HEK293 (cell line): ENCODE data around the gene ZCCHC14.

Experiments
- GLI2 ChIP-seq: fragments of 450-650 bp; formaldehyde crosslinking; IDR thresholded peaks from 2 replicates; pipeline ENCODE4; 2017; ENCODE audit warnings: missing biosample characterization, missing genetic modification characterization, low read depth, borderline replicate concordance
- IKZF3 ChIP-seq: fragments of 450-650 bp; IDR thresholded peaks from 2 replicates; pipeline ENCODE4 v1.5.0; 2018; ENCODE audit warnings: missing biosample characterization, mild to moderate bottlenecking, missing genetic modification characterization, moderate library complexity
- KLF10 ChIP-seq: fragments of 450-650 bp; IDR thresholded peaks from 2 replicates; pipeline ENCODE4 v1.5.1; 2018; ENCODE audit warnings: missing biosample characterization, mild to moderate bottlenecking, missing genetic modification characterization
- MYNN ChIP-seq: fragments of 450-650 bp; formaldehyde crosslinking; IDR thresholded peaks from 2 replicates; pipeline ENCODE4 v1.5.1; 2016; ENCODE audit warnings: missing biosample characterization, missing genetic modification characterization, borderline replicate concordance
- SP3 ChIP-seq: fragments of 450-650 bp; formaldehyde crosslinking; IDR thresholded peaks from 2 replicates; pipeline ENCODE4 v1.5.1; 2016; ENCODE audit warnings: missing biosample characterization, missing genetic modification characterization
- ZBTB1 ChIP-seq: fragments of 450-650 bp; formaldehyde crosslinking; IDR thresholded peaks from 2 replicates; pipeline ENCODE4 v1.5.1; 2016; ENCODE audit warnings: missing biosample characterization, missing genetic modification characterization
- ZBTB7A ChIP-seq: fragments of 450-650 bp; formaldehyde crosslinking; IDR thresholded peaks from 2 replicates; pipeline ENCODE4 v1.5.1; 2016; ENCODE audit warnings: low read depth, missing biosample characterization, missing genetic modification characterization
- ZIC2 ChIP-seq: fragments of 450-650 bp; formaldehyde crosslinking; IDR thresholded peaks from 2 replicates; pipeline ENCODE4 v1.5.1; 2016; ENCODE audit warnings: missing biosample characterization, missing genetic modification characterization
- ZNF114 ChIP-seq: fragments of 450-650 bp; formaldehyde crosslinking; IDR thresholded peaks from 2 replicates; pipeline ENCODE4 v1.5.0; 2017; ENCODE audit warnings: missing biosample characterization, missing genetic modification characterization
- ZNF2 ChIP-seq: fragments of 450-650 bp; formaldehyde crosslinking; IDR thresholded peaks from 2 replicates; pipeline ENCODE4 v1.5.1; 2016; ENCODE audit warnings: missing biosample characterization, missing genetic modification characterization
- ZNF202 ChIP-seq: fragments of 450-650 bp; formaldehyde crosslinking; IDR thresholded peaks from 2 replicates; pipeline ENCODE4 v1.5.1; 2016; ENCODE audit warnings: missing biosample characterization, missing genetic modification characterization, borderline replicate concordance
- ZNF221 ChIP-seq: fragments of 450-650 bp; formaldehyde crosslinking; IDR thresholded peaks from 2 replicates; pipeline ENCODE4 v1.5.1; 2017; ENCODE audit warnings: missing biosample characterization, missing genetic modification characterization, borderline replicate concordance
- ZNF423 ChIP-seq: fragments of 450-650 bp; formaldehyde crosslinking; IDR thresholded peaks from 2 replicates; pipeline ENCODE4 v1.5.1; 2016; ENCODE audit warnings: missing biosample characterization, missing genetic modification characterization
- ZNF426 ChIP-seq: fragments of 450-650 bp; formaldehyde crosslinking; IDR thresholded peaks from 2 replicates; pipeline ENCODE4 v1.5.1; 2017; ENCODE audit warnings: missing biosample characterization, missing genetic modification characterization, mild to moderate bottlenecking, inconsistent platforms, moderate library complexity
- ZNF521 ChIP-seq: fragments of 450-650 bp; formaldehyde crosslinking; IDR thresholded peaks from 2 replicates; pipeline ENCODE4 v1.5.1; 2017; ENCODE audit warnings: missing biosample characterization, mild to moderate bottlenecking, missing genetic modification characterization
- ZNF555 ChIP-seq: fragments of 450-650 bp; formaldehyde crosslinking; conservative IDR thresholded peaks from 2 replicates; pipeline ENCODE4 v1.5.1; 2017; ENCODE audit warnings: missing biosample characterization, mild to moderate bottlenecking, missing genetic modification characterization, inconsistent platforms
- ZNF558 ChIP-seq: fragments of 450-650 bp; formaldehyde crosslinking; IDR thresholded peaks from 2 replicates; pipeline ENCODE4 v1.5.1; 2016; ENCODE audit warnings: missing biosample characterization, missing genetic modification characterization
- ZNF571 ChIP-seq: fragments of 450-650 bp; formaldehyde crosslinking; IDR thresholded peaks from 2 replicates; pipeline ENCODE4 v1.5.0; 2017; ENCODE audit warnings: missing biosample characterization, missing genetic modification characterization
- ZNF654 ChIP-seq: fragments of 450-650 bp; formaldehyde crosslinking; IDR thresholded peaks from 2 replicates; pipeline ENCODE4 v1.5.1; 2016; ENCODE audit warnings: low read depth, missing biosample characterization, missing genetic modification characterization
- ZNF660 ChIP-seq: fragments of 450-650 bp; IDR thresholded peaks from 2 replicates; pipeline ENCODE4 v1.5.1; 2018; ENCODE audit warnings: missing biosample characterization, mild to moderate bottlenecking, missing genetic modification characterization
- ZNF664 ChIP-seq: fragments of 450-650 bp; formaldehyde crosslinking; IDR thresholded peaks from 2 replicates; pipeline ENCODE4 v1.5.1; 2016; ENCODE audit warnings: missing biosample characterization, missing genetic modification characterization
- ZNF670 ChIP-seq: fragments of 450-650 bp; formaldehyde crosslinking; IDR thresholded peaks from 2 replicates; pipeline ENCODE4 v1.5.1; 2016; ENCODE audit warnings: missing biosample characterization, missing genetic modification characterization, low read depth
- ZSCAN23 ChIP-seq: fragments of 450-650 bp; formaldehyde crosslinking; IDR thresholded peaks from 2 replicates; pipeline ENCODE4 v1.5.1; 2016; ENCODE audit warnings: missing biosample characterization, missing genetic modification characterization
- TF ChIP-seq, protein P1 (sequence below): fragments of 450-650 bp; formaldehyde crosslinking; IDR thresholded peaks from 2 replicates; pipeline ENCODE4 v1.5.1; 2016; ENCODE audit warnings: missing biosample characterization, missing genetic modification characterization
- TF ChIP-seq, protein P2 (sequence below): fragments of 450-650 bp; IDR thresholded peaks from 2 replicates; pipeline ENCODE4 v1.5.1; 2018; ENCODE audit warnings: missing biosample characterization, mild to moderate bottlenecking, missing genetic modification characterization
- TF ChIP-seq, protein P3 (sequence below): fragments of 450-650 bp; formaldehyde crosslinking; IDR thresholded peaks from 2 replicates; pipeline ENCODE4 v1.5.1; 2016; ENCODE audit warnings: missing biosample characterization, missing genetic modification characterization
- TF ChIP-seq, protein P4 (sequence below): fragments of 450-650 bp; formaldehyde crosslinking; IDR thresholded peaks from 2 replicates; pipeline ENCODE4 v1.5.1; 2017; ENCODE audit warnings: missing biosample characterization, mild to moderate bottlenecking, missing genetic modification characterization, moderate library complexity
- TF ChIP-seq, protein P5 (sequence below): fragments of 450-650 bp; formaldehyde crosslinking; IDR thresholded peaks from 2 replicates; pipeline ENCODE4; 2016; ENCODE audit warnings: missing biosample characterization, missing genetic modification characterization
- TF ChIP-seq, protein P6 (sequence below): fragments of 450-650 bp; formaldehyde crosslinking; IDR thresholded peaks from 2 replicates; pipeline ENCODE4 v1.5.1; 2016; ENCODE audit warnings: missing biosample characterization, missing genetic modification characterization

ZCCHC14 gene

DNA sequence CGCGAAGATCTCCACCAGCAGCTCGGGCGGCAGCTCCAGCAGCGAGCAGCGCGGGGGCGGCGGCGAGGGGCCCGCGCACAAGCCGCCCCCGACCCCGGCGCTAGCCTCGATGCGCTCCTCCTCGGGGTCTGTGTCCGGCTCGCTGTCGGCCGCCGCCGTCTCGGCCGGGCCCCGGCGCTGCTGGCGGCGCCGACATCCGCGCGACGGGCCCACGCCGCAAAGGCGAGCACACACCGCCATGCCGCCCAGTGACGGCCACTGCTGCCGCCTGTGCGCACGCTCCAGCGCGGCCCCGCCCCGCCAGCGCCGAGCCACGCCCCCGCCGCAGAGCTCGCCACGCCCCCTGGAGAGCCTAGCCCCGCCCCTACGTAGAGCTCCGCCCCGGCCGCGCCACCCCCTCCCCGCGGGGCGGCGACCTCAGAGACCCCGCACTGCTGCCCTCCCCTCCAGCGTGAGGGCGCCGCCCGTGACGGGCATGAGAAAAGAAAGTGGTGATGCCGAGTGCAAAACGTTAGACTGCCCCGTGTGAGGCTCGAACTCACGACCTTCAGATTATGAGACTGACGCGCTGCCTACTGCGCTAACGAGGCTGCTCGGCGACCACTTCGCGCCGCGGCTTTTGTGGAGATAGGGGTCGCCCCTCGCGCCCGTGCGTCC is 109.2 kb downstream of the ZCCHC14 start, which contains the start of gene FBXO31 (continued):
- TF ChIP-seq ZNF426 (tag by site-specific recombination) (no peak), ZBTB7A (peak; percentile 99), ZNF423 (tag by site-specific recombination) (no peak), ZSCAN23 (peak; percentile 92), ZNF114 (tag by site-specific recombination) (no peak), KLF10 (tag by site-specific recombination) (peak; percentile 72; the same call in 1 of the 2 replicates), ZNF521 (no peak), ZIC2 (tag by site-specific recombination) (peak; percentile 66), ZNF571 (tag by site-specific recombination) (no peak), ZNF555 (tag by site-specific recombination) (no peak), GLI2 (no peak), SP3 (tag by site-specific recombination) (peak; percentile 86), ZNF660 (tag by site-specific recombination) (peak; percentile 66), ZNF221 (tag by site-specific recombination) (no peak), ZNF654 (no peak), IKZF3 (tag by site-specific recombination) (no peak), ZNF202 (no peak), ZNF670 (tag by site-specific recombination) (no peak), ZBTB1 (tag by site-specific recombination) (no peak), ZNF2 (tag by site-specific recombination) (peak; percentile 89), ZNF558 (tag by site-specific recombination) (no peak), MYNN (tag by site-specific recombination) (no peak; the same call in 1 of the 2 replicates), ZNF664 (peak; percentile 82)
- TF ChIP-seq, protein P1, sequence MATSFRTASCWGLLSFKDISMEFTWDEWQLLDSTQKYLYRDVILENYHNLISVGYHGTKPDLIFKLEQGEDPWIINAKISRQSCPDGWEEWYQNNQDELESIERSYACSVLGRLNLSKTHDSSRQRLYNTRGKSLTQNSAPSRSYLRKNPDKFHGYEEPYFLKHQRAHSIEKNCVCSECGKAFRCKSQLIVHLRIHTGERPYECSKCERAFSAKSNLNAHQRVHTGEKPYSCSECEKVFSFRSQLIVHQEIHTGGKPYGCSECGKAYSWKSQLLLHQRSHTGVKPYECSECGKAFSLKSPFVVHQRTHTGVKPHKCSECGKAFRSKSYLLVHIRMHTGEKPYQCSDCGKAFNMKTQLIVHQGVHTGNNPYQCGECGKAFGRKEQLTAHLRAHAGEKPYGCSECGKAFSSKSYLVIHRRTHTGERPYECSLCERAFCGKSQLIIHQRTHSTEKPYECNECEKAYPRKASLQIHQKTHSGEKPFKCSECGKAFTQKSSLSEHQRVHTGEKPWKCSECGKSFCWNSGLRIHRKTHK (tag by site-specific recombination) = no peak
- TF ChIP-seq, protein P2, sequence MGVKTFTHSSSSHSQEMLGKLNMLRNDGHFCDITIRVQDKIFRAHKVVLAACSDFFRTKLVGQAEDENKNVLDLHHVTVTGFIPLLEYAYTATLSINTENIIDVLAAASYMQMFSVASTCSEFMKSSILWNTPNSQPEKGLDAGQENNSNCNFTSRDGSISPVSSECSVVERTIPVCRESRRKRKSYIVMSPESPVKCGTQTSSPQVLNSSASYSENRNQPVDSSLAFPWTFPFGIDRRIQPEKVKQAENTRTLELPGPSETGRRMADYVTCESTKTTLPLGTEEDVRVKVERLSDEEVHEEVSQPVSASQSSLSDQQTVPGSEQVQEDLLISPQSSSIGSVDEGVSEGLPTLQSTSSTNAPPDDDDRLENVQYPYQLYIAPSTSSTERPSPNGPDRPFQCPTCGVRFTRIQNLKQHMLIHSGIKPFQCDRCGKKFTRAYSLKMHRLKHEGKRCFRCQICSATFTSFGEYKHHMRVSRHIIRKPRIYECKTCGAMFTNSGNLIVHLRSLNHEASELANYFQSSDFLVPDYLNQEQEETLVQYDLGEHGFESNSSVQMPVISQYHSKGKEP (tag by site-specific recombination) = peak; percentile 66
- TF ChIP-seq, protein P3, sequence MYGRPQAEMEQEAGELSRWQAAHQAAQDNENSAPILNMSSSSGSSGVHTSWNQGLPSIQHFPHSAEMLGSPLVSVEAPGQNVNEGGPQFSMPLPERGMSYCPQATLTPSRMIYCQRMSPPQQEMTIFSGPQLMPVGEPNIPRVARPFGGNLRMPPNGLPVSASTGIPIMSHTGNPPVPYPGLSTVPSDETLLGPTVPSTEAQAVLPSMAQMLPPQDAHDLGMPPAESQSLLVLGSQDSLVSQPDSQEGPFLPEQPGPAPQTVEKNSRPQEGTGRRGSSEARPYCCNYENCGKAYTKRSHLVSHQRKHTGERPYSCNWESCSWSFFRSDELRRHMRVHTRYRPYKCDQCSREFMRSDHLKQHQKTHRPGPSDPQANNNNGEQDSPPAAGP (tag by site-specific recombination) = peak; percentile 85
- TF ChIP-seq, protein P4, sequence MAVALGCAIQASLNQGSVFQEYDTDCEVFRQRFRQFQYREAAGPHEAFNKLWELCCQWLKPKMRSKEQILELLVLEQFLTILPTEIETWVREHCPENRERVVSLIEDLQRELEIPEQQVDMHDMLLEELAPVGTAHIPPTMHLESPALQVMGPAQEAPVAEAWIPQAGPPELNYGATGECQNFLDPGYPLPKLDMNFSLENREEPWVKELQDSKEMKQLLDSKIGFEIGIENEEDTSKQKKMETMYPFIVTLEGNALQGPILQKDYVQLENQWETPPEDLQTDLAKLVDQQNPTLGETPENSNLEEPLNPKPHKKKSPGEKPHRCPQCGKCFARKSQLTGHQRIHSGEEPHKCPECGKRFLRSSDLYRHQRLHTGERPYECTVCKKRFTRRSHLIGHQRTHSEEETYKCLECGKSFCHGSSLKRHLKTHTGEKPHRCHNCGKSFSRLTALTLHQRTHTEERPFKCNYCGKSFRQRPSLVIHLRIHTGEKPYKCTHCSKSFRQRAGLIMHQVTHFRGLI (tag by site-specific recombination) = peak; percentile 58
- TF ChIP-seq, protein P5, sequence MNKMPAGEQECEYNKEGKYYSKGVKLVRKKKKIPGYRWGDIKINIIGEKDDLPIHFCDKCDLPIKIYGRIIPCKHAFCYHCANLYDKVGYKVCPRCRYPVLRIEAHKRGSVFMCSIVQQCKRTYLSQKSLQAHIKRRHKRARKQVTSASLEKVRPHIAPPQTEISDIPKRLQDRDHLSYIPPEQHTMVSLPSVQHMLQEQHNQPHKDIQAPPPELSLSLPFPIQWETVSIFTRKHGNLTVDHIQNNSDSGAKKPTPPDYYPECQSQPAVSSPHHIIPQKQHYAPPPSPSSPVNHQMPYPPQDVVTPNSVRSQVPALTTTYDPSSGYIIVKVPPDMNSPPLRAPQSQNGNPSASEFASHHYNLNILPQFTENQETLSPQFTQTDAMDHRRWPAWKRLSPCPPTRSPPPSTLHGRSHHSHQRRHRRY = no peak
- TF ChIP-seq, protein P6, sequence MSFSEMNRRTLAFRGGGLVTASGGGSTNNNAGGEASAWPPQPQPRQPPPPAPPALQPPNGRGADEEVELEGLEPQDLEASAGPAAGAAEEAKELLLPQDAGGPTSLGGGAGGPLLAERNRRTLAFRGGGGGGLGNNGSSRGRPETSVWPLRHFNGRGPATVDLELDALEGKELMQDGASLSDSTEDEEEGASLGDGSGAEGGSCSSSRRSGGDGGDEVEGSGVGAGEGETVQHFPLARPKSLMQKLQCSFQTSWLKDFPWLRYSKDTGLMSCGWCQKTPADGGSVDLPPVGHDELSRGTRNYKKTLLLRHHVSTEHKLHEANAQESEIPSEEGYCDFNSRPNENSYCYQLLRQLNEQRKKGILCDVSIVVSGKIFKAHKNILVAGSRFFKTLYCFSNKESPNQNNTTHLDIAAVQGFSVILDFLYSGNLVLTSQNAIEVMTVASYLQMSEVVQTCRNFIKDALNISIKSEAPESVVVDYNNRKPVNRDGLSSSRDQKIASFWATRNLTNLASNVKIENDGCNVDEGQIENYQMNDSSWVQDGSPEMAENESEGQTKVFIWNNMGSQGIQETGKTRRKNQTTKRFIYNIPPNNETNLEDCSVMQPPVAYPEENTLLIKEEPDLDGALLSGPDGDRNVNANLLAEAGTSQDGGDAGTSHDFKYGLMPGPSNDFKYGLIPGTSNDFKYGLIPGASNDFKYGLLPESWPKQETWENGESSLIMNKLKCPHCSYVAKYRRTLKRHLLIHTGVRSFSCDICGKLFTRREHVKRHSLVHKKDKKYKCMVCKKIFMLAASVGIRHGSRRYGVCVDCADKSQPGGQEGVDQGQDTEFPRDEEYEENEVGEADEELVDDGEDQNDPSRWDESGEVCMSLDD = peak; percentile 94
